ENCODE measurements around the gene BMPR2.
"Not testable (repeated sequence)": the region's sequence is repeated elsewhere in the genome, so short reads cannot be mapped to it uniquely, and the experiment has no call there.

Gene BMPR2

DNA sequence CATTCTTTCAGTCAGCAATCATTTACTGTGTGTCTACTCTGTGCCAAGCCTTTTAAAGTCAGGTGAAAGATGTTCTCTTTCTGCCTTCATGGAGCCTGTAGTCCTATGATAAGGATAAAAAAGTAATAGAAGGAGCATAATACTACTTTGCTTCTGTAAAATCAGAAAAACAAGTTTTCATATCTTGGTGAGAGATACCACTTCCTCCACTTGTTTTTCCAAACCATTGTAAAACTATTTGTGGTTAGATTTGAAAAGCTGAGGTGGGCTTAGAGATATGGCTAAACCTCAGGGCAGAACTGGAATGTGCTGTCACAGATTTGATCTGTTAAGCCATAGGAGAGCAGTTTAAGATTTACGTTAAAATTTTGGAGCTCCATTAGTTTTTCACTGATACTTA, 153.9 kb downstream of the BMPR2 start:
- TF ChIP-seq, protein P1, sequence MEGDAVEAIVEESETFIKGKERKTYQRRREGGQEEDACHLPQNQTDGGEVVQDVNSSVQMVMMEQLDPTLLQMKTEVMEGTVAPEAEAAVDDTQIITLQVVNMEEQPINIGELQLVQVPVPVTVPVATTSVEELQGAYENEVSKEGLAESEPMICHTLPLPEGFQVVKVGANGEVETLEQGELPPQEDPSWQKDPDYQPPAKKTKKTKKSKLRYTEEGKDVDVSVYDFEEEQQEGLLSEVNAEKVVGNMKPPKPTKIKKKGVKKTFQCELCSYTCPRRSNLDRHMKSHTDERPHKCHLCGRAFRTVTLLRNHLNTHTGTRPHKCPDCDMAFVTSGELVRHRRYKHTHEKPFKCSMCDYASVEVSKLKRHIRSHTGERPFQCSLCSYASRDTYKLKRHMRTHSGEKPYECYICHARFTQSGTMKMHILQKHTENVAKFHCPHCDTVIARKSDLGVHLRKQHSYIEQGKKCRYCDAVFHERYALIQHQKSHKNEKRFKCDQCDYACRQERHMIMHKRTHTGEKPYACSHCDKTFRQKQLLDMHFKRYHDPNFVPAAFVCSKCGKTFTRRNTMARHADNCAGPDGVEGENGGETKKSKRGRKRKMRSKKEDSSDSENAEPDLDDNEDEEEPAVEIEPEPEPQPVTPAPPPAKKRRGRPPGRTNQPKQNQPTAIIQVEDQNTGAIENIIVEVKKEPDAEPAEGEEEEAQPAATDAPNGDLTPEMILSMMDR (conservative IDR thresholded peaks at IDR 0.05; ENCODE audit: low read depth, low read length): no peak
- peak; percentile 44 for DNase-seq (ENCODE audit: low read depth)
- H3K4me3 ChIP-seq (ENCODE audit: low read depth, low read length): no peak overlapping the region

DNA sequence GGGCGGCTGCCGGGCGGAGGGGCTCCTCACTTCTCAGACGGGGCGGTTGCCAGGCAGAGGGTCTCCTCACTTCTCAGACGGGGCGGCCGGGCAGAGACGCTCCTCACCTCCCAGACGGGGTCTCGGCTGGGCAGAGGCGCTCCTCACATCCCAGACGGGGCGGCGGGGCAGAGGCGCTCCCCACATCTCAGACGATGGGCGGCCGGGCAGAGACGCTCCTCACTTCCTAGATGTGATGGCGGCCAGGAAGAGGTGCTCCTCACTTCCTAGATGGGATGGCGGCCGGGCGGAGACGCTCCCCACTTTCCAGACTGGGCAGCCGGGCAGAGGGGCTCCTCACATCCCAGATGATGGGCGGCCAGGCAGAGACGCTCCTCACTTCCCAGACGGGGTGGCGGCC, 159.2 kb downstream of the BMPR2 start:
- DNase-seq (ENCODE audit: low read depth); H3K4me3 ChIP-seq (ENCODE audit: low read depth, low read length): not testable (repeated sequence)

DNA sequence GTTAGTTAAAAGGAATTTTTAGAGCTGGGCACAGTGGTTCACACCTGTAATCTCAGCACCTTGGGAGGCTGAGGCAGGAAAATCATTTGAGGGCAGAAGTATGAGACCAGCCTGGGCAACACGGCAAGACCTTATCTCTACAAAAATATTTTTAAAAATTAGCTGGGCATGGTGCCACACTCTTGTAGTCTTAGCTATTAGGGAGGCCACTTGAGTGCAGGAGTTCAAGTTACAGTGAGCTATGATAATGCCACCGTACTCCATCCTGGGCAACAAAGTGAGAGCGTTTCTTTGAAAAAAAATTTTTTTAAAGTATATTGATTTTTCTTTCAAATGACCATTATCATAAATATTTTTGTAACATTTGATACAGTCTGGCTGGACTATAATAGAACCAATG, 165.0 kb downstream of the BMPR2 start:
- TF ChIP-seq, protein P1 (conservative IDR thresholded peaks at IDR 0.05; ENCODE audit: low read depth, low read length): no peak
- no peak for DNase-seq (ENCODE audit: low read depth)
- no peak overlapping the region for H3K4me3 ChIP-seq (ENCODE audit: low read depth, low read length)

DNA sequence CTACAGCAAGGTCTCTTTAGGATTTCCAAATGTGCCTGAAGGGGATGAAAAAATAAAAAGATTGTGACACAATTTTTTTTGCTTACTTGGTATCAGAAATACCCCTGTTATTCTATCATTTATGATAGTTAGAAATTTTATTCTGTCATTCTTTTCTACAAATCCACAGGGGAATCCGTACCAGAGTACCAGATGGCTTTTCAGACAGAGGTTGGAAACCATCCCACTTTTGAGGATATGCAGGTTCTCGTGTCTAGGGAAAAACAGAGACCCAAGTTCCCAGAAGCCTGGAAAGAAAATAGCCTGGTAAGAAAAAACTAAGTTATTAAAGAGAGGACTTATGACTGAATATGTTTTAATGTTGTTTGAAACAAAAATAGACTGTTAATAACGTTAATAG, 166.0 kb downstream of the BMPR2 start:
- no peak for DNase-seq (ENCODE audit: low read depth)
- TF ChIP-seq, protein P1 (conservative IDR thresholded peaks at IDR 0.05; ENCODE audit: low read depth, low read length): no peak
- no peak overlapping the region for H3K4me3 ChIP-seq (ENCODE audit: low read depth, low read length)

DNA sequence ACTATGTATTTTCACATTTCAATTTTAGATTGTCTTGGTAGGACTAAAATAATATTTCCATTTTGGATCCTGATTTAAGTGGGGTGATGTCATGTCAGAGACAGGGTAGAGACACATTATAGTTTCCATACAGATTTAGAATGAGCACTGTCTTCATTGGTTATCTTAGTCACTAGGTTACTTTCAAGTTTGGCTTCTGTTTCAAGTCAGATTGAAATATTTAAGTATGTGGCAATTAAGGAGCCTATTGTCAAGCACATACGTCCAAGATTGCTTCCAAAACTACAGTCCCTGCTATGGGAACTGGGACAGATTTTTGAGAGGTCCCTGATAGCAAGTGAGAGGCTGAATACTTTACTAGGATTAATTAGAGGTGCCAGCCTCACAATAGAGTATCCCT, 169.4 kb downstream of the BMPR2 start:
- DNase-seq (ENCODE audit: low read depth): no peak
- TF ChIP-seq, protein P1 (conservative IDR thresholded peaks at IDR 0.05; ENCODE audit: low read depth, low read length): no peak
- no peak overlapping the region for H3K4me3 ChIP-seq (ENCODE audit: low read depth, low read length)

DNA sequence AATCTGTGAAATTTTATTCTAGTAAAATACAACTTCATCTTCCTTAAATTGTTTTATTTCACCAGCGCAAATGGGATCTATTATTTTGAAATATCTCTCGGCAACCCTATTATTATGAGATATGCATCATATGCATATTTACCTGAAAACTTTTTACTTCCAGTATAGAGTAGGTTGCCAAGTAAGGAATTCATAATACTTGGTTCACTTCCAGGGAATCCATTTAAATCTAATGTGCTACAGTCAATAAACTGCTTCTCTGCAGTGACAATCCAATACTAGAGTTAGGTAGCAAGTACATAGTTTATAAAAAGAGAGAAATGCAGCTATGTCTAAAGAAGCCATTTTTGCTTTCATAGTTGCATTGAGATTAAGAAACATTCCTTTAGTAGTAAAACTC, 169.8 kb downstream of the BMPR2 start:
- DNase-seq (ENCODE audit: low read depth): no peak
- H3K4me3 ChIP-seq (ENCODE audit: low read depth, low read length): no peak overlapping the region
- TF ChIP-seq, protein P1 (conservative IDR thresholded peaks at IDR 0.05; ENCODE audit: low read depth, low read length): no peak

DNA sequence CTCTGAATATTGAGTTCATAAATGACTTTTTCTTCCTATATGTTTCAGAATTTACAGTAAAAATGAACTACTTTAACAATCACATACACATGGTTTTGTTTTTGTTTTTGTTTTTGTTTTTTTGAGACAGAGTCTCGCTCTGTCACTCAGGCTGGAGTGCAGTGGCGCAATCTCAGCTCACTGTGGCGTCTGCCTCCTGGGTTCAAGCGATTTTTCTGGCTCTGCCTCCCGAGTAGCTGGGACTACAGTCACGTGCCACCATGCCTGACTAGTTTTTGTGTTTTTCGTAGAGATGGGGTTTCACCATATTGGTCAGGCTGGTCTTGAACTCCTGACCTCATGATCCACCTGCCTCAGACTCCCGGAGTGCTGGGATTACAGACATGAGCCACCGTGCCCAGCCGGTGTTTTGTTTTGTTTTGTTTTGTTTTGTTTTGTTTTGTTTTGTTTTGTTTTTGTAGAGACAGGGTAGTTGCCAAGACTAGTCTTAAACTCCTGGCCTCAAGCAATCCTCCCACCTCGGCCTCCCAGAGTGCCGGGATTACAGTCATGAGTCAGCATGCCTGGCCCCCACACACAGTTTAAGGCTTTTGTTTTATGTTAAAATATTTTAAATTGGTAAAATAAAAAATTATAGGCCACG, 170.5 kb downstream of the BMPR2 start:
- not testable (repeated sequence) for H3K4me3 ChIP-seq (ENCODE audit: low read depth, low read length); DNase-seq (ENCODE audit: low read depth)

DNA sequence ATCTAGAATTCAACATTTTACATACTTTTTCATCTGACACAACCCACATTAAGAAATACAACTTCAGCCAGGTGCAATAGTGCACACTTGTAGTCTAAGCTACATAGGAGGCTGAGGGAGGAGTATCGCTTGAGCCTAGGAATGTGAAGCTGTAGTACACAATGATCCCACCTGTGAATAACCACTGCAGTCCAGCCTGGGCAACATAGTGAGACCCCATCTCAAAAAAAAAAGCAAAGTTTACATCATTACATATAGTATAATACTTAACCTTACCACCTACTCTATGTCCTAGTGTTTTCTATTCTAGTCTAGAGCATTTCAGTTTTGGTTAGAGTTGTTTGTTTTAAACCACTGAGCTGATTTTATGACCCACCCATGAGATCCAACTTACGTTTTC, 172.1 kb downstream of the BMPR2 start:
- TF ChIP-seq, protein P1 (conservative IDR thresholded peaks at IDR 0.05; ENCODE audit: low read depth, low read length): no peak
- no peak for DNase-seq (ENCODE audit: low read depth)
- no peak overlapping the region for H3K4me3 ChIP-seq (ENCODE audit: low read depth, low read length)

DNA sequence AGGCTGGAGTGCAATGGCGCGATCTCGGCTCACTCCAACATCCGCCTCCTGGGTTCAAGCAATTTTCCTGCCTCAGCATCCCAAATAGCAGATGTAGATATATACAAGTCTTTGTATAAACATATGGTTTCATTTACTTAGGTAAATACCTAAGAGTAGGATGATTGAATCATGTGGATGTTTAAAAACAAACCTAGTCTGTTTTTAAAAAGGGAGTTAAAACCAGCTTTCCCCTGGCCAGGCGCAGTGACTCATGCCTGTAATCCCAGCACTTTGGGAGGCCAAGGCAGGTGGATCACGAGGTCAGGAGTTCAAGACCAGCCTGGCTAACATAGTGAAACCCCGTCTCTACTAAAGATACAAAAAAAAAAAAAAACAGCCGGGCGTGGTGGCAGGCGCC, 174.9 kb downstream of the BMPR2 start:
- H3K4me3 ChIP-seq (ENCODE audit: low read depth, low read length): not testable (repeated sequence)
- DNase-seq (ENCODE audit: low read depth): peak; percentile 40
